Measurements from ENCODE around the gene HS3ST5. TPM values are rescaled to one million over a fixed set of nuclear protein-coding genes. Genes with fewer than 3 reads are reported as not detected.
"Not testable (repeated sequence)": the region's sequence is repeated elsewhere in the genome, so short reads cannot be mapped to it uniquely, and the experiment has no call there.

HS3ST5 gene
- total RNA-seq, 2 donors from 2014 or later = not detected

GRCh38 chr6:114030767-114031166 is 312.1 kb downstream of the HS3ST5 start:
- peak overlapping the region in 1 of 2 donors; percentile 36 for H3K27ac ChIP-seq
- TF ChIP-seq, protein P1, sequence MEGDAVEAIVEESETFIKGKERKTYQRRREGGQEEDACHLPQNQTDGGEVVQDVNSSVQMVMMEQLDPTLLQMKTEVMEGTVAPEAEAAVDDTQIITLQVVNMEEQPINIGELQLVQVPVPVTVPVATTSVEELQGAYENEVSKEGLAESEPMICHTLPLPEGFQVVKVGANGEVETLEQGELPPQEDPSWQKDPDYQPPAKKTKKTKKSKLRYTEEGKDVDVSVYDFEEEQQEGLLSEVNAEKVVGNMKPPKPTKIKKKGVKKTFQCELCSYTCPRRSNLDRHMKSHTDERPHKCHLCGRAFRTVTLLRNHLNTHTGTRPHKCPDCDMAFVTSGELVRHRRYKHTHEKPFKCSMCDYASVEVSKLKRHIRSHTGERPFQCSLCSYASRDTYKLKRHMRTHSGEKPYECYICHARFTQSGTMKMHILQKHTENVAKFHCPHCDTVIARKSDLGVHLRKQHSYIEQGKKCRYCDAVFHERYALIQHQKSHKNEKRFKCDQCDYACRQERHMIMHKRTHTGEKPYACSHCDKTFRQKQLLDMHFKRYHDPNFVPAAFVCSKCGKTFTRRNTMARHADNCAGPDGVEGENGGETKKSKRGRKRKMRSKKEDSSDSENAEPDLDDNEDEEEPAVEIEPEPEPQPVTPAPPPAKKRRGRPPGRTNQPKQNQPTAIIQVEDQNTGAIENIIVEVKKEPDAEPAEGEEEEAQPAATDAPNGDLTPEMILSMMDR (IDR thresholded peaks at IDR 0.05) = no peak
- H3K4me3 ChIP-seq = peak overlapping the region; percentile 3
- H3K4me1 ChIP-seq (ENCODE audit: control insufficient read depth in 1 of 2, low read depth in 2 of 2) = peaks cover 4 to 19% of the 10 kb centered on the region in 2 donors
- no peaks in the 10 kb centered on the region for H3K27me3 ChIP-seq (replicated peaks; ENCODE audit: insufficient read depth)
- no peaks in the 10 kb centered on the region for H3K9me3 ChIP-seq
- DNase-seq (ENCODE audit: low spot score) (no peak), ATAC-seq (ENCODE audit: insufficient number of reproducible peaks, low FRiP score, low read depth) (no peak)
- no peaks in the 10 kb centered on the region for H3K36me3 ChIP-seq

DNA sequence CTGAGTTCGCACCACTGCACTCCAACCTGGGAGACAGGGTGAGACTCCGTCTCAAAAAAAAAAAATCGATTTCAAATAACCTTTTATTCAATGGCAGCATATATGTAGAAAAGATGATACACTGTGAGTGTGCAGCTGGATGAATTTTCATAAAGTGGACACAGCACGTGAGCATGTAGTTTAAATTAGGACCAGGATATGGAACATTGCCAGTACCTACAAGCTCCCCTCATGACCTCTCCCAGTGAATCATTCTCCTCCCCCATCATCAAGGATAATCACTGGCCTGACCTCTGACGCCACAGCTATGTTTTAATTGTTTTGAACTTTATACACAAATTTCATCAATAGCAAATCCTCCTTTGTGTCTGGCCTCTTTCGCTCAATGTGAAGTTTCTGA is 318.1 kb downstream of the HS3ST5 start:
- H3K27ac ChIP-seq = no peak overlapping the region
- no peak overlapping the region for H3K4me3 ChIP-seq
- ATAC-seq (ENCODE audit: insufficient number of reproducible peaks, low FRiP score, low read depth) (no peak), DNase-seq (ENCODE audit: low spot score) (no peak)
- H3K9me3 ChIP-seq = no peaks in the 10 kb centered on the region
- no peaks in the 10 kb centered on the region for H3K27me3 ChIP-seq (replicated peaks; ENCODE audit: insufficient read depth)
- TF ChIP-seq, protein P1 (IDR thresholded peaks at IDR 0.05) = no peak
- H3K4me1 ChIP-seq (ENCODE audit: control insufficient read depth in 1 of 2, low read depth in 2 of 2) = no peaks in the 10 kb centered on the region
- H3K36me3 ChIP-seq = no peaks in the 10 kb centered on the region

DNA sequence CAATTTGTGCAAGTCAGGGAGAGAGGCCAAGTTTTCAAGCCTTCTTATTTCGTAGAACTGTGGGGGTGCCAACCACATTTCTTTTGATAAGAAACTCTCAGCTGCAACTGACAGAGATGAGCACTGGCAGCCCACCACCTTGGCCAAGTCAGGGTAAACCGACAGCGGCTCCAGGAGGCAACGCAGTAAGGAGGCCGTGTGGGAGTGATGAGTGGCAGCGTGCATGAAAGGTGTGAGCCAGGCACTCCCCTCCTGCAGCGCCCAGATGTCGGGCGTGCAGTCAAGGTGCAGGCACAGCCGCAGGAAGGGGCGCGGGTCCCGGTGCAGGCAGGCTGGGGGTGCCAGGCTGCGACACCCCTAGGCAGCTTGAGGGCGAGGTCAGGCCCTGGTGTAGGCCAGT is 322.6 kb downstream of the HS3ST5 start:
- no peak overlapping the region for H3K27ac ChIP-seq
- H3K4me3 ChIP-seq = no peak overlapping the region
- ATAC-seq (ENCODE audit: insufficient number of reproducible peaks, low FRiP score, low read depth) = no peak
- no peak for DNase-seq (ENCODE audit: low spot score)
- no peaks in the 10 kb centered on the region for H3K36me3 ChIP-seq
- H3K9me3 ChIP-seq = no peaks in the 10 kb centered on the region
- TF ChIP-seq, protein P1 (IDR thresholded peaks at IDR 0.05) = no peak
- no peaks in the 10 kb centered on the region for H3K27me3 ChIP-seq (replicated peaks; ENCODE audit: insufficient read depth)
- no peaks in the 10 kb centered on the region for H3K4me1 ChIP-seq (ENCODE audit: control insufficient read depth in 1 of 2, low read depth in 2 of 2)

GRCh38 chr6:114017146-114017545 is 325.7 kb downstream of the HS3ST5 start:
- not testable (repeated sequence) for H3K4me1 ChIP-seq (ENCODE audit: control insufficient read depth in 1 of 2, low read depth in 2 of 2); H3K36me3 ChIP-seq; H3K9me3 ChIP-seq; ATAC-seq (ENCODE audit: insufficient number of reproducible peaks, low FRiP score, low read depth); DNase-seq (ENCODE audit: low spot score); H3K27me3 ChIP-seq (replicated peaks; ENCODE audit: insufficient read depth); H3K27ac ChIP-seq; H3K4me3 ChIP-seq

GRCh38 chr6:114014106-114014505 is 328.7 kb downstream of the HS3ST5 start:
- H3K4me3 ChIP-seq = not testable (repeated sequence)

GRCh38 chr6:114011486-114011885 is 331.3 kb downstream of the HS3ST5 start:
- H3K4me1 ChIP-seq (ENCODE audit: control insufficient read depth in 1 of 2, low read depth in 2 of 2); H3K27me3 ChIP-seq (replicated peaks; ENCODE audit: insufficient read depth); DNase-seq (ENCODE audit: low spot score); H3K9me3 ChIP-seq; H3K4me3 ChIP-seq; ATAC-seq (ENCODE audit: insufficient number of reproducible peaks, low FRiP score, low read depth); H3K36me3 ChIP-seq; H3K27ac ChIP-seq: not testable (repeated sequence)

More at GRCh38 chr6:114014106-114014505, 328.7 kb downstream of the HS3ST5 start:
- H3K36me3 ChIP-seq; H3K27ac ChIP-seq; H3K4me1 ChIP-seq (ENCODE audit: control insufficient read depth in 1 of 2, low read depth in 2 of 2); ATAC-seq (ENCODE audit: insufficient number of reproducible peaks, low FRiP score, low read depth); H3K9me3 ChIP-seq; DNase-seq (ENCODE audit: low spot score); H3K27me3 ChIP-seq (replicated peaks; ENCODE audit: insufficient read depth): not testable (repeated sequence)

DNA sequence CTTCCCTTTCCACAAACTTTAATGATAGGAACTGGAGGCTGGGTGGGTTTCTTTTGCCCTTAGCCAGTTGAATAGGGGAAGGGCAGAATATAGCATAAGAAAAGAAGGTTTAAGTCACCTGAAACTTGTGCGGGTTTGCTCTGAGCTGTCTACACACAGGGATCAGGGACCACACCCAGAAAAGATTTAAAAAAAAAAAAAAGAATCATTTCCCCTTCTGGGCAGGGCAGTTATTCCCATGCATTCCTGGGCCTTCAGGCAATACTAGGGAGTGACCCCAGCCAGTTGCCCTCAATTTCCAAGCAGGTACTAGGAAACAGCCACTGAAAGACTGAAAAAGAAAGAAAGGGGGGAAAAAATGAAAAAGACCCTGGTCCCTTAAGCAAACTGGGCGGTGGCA is 332.3 kb downstream of the HS3ST5 start:
- TF ChIP-seq, protein P1 (IDR thresholded peaks at IDR 0.05) = no peak
- DNase-seq (ENCODE audit: low spot score) (no peak), ATAC-seq (ENCODE audit: insufficient number of reproducible peaks, low FRiP score, low read depth) (no peak)
- H3K4me1 ChIP-seq (ENCODE audit: control insufficient read depth in 1 of 2, low read depth in 2 of 2) = peaks cover 0 to 6% of the 10 kb centered on the region in 2 donors
- no peaks in the 10 kb centered on the region for H3K36me3 ChIP-seq
- no peak overlapping the region for H3K4me3 ChIP-seq
- H3K27ac ChIP-seq = no peak overlapping the region
- no peaks in the 10 kb centered on the region for H3K9me3 ChIP-seq
- no peaks in the 10 kb centered on the region for H3K27me3 ChIP-seq (replicated peaks; ENCODE audit: insufficient read depth)

All from thoracic aorta (tissue), 2 donors.